H9 (cell line): ENCODE measurements around the gene TM9SF2. TPM values are rescaled to one million over a fixed set of nuclear protein-coding genes. Genes with fewer than 3 reads are reported as not detected.
A peak's percentile ranks its signal among the peaks of the same experiment; 100 is the strongest.

ENCODE experiments used
- DNase-seq: peaks from one replicate; pipeline ENCODE4 v3.0.0-alpha.2; 2017
- H2AFZ ChIP-seq: one replicate; pipeline ENCODE4 v1.6.1; 2013; ENCODE audit warnings: mild to moderate bottlenecking, low read length, control low read depth, moderate library complexity
- H2AK5ac ChIP-seq: 2 replicates; pipeline ENCODE4 v1.6.1; 2013; ENCODE audit warnings: low read length, control low read depth, mixed read lengths; ENCODE audit not compliant: insufficient read length
- H2BK120ac ChIP-seq: one replicate; pipeline ENCODE4 v1.6.1; 2013; ENCODE audit warnings: low read depth, mild to moderate bottlenecking, low read length, control low read depth, inconsistent platforms; ENCODE audit not compliant: poor library complexity, severe bottlenecking
- H2BK12ac ChIP-seq: 2 replicates; pipeline ENCODE4 v1.6.1; 2013; ENCODE audit warnings: low read length, control low read depth, mixed read lengths, low read depth; ENCODE audit not compliant: insufficient read length
- H2BK15ac ChIP-seq: 2 replicates; pipeline ENCODE4 v1.6.1; 2013; ENCODE audit warnings: low read depth, low read length, control low read depth
- H2BK20ac ChIP-seq: one replicate; pipeline ENCODE4 v1.6.1; 2013; ENCODE audit warnings: low read depth, mild to moderate bottlenecking, low read length, control low read depth, inconsistent platforms; ENCODE audit not compliant: poor library complexity, severe bottlenecking
- H2BK5ac ChIP-seq: 2 replicates; pipeline ENCODE4 v1.6.1; 2013; ENCODE audit warnings: low read length, control low read depth, mixed read lengths; ENCODE audit not compliant: insufficient read length
- H3K14ac ChIP-seq: 2 replicates; pipeline ENCODE4 v1.6.1; 2013; ENCODE audit warnings: low read length, control low read depth; ENCODE audit not compliant: insufficient read depth
- H3K18ac ChIP-seq: 2 replicates; pipeline ENCODE4 v1.6.1; 2013; ENCODE audit warnings: low read depth, mild to moderate bottlenecking, mixed read lengths, low read length, control low read depth; ENCODE audit not compliant: insufficient read length
- H3K23ac ChIP-seq: 2 replicates; pipeline ENCODE4 v1.6.1; 2013; ENCODE audit warnings: low read length, control low read depth, mixed read lengths, low read depth; ENCODE audit not compliant: insufficient read length
- H3K23me2 ChIP-seq: 2 replicates; pipeline ENCODE4 v1.6.1; 2013; ENCODE audit warnings: low read depth, mild to moderate bottlenecking, mixed read lengths, low read length, control low read depth; ENCODE audit not compliant: insufficient read length, poor library complexity, severe bottlenecking
- H3K27ac ChIP-seq: 2 replicates; pipeline ENCODE4 v1.5.1; 2013; ENCODE audit warnings: low read length, control low read depth, mixed read lengths, low read depth; ENCODE audit not compliant: insufficient read length
- H3K27me3 ChIP-seq: 2 replicates; pipeline ENCODE4 v1.6.1; 2013; ENCODE audit warnings: low read length, control low read depth, inconsistent platforms; ENCODE audit not compliant: insufficient read depth
- H3K4ac ChIP-seq: 2 replicates; pipeline ENCODE4 v1.6.1; 2013; ENCODE audit warnings: low read depth, mild to moderate bottlenecking, control low read depth, inconsistent platforms, low read length, moderate library complexity
- H3K4me1 ChIP-seq: 2 replicates; pipeline ENCODE4 v1.6.1; 2013; ENCODE audit warnings: low read length, control low read depth, inconsistent platforms; ENCODE audit not compliant: insufficient read depth
- H3K4me2 ChIP-seq: 2 replicates; pipeline ENCODE4 v1.6.1; 2013; ENCODE audit warnings: low read length, control low read depth, mixed read lengths; ENCODE audit not compliant: insufficient read length, insufficient read depth
- H3K56ac ChIP-seq: 2 replicates; pipeline ENCODE4 v1.6.1; 2013; ENCODE audit warnings: low read depth, mild to moderate bottlenecking, mixed read lengths, low read length, control low read depth; ENCODE audit not compliant: insufficient read length
- H3K79me1 ChIP-seq: 2 replicates; pipeline ENCODE4 v1.6.1; 2013; ENCODE audit warnings: low read depth, mild to moderate bottlenecking, moderate library complexity, low read length, control low read depth, inconsistent platforms; ENCODE audit not compliant: insufficient read depth, poor library complexity, severe bottlenecking
- H3K79me2 ChIP-seq: 2 replicates; pipeline ENCODE4 v1.6.1; 2013; ENCODE audit warnings: low read length, control low read depth, inconsistent platforms; ENCODE audit not compliant: insufficient read depth
- H3K9ac ChIP-seq: 2 replicates; pipeline ENCODE4 v1.6.1; 2013; ENCODE audit warnings: low read length, control low read depth, mixed read lengths; ENCODE audit not compliant: insufficient read length; ENCODE audit errors: extremely low read depth
- H3K9me3 ChIP-seq: one replicate; pipeline ENCODE4 v1.6.1; 2013; ENCODE audit warnings: low read depth, low read length, inconsistent platforms; ENCODE audit not compliant: control insufficient read depth
- H3T11ph ChIP-seq: one replicate; pipeline ENCODE4 v1.6.1; 2013; ENCODE audit warnings: mild to moderate bottlenecking, low read length, control low read depth, inconsistent platforms
- H4K20me1 ChIP-seq: one replicate; pipeline ENCODE4 v1.6.1; 2013; ENCODE audit not compliant: control insufficient read depth, insufficient read length, insufficient read depth
- H4K5ac ChIP-seq: 2 replicates; pipeline ENCODE4 v1.6.1; 2013; ENCODE audit warnings: low read depth, mild to moderate bottlenecking, mixed read lengths, low read length, control low read depth; ENCODE audit not compliant: insufficient read length
- H4K8ac ChIP-seq: replicated peaks from 2 replicates; pipeline ENCODE4 v1.6.1; 2013; ENCODE audit warnings: low read length, control low read depth, mixed read lengths, low read depth; ENCODE audit not compliant: insufficient read length
- H4K91ac ChIP-seq: 2 replicates; pipeline ENCODE4 v1.6.1; 2013; ENCODE audit warnings: low read depth, mild to moderate bottlenecking, moderate library complexity, mixed read lengths, low read length, control low read depth; ENCODE audit not compliant: insufficient read length
- H3K27ac Mint-ChIP-seq, 3 experiments: 2 replicates in 2 of 3; 3 replicates in 1 of 3; pipeline ENCODE4 v1.8.0; 2020 to 2021; ENCODE audit warnings: mixed read lengths in 3 of 3, mild to moderate bottlenecking in 1 of 3, moderate library complexity in 1 of 3
- H3K27me3 Mint-ChIP-seq: 2 replicates; pipeline ENCODE4 v1.8.0; 2021; ENCODE audit warnings: low read depth, mild to moderate bottlenecking, moderate library complexity, mixed read lengths
- H3K36me3 Mint-ChIP-seq, 3 experiments: 2 replicates in 2 of 3; 3 replicates in 1 of 3; pipeline ENCODE4 v1.8.0; 2020 to 2021; ENCODE audit warnings: low read depth in 3 of 3, mixed read lengths in 3 of 3; ENCODE audit not compliant: insufficient read depth in 1 of 3
- H3K4me1 Mint-ChIP-seq, 2 experiments: 2 replicates each; pipeline ENCODE4 v1.8.0; 2020; ENCODE audit warnings: mixed read lengths in 2 of 2
- H3K4me3 Mint-ChIP-seq, 2 experiments: 2 replicates in 1 of 2; 3 replicates in 1 of 2; pipeline ENCODE4 v1.8.0; 2020 to 2021; ENCODE audit warnings: mild to moderate bottlenecking in 2 of 2, mixed read lengths in 2 of 2, moderate library complexity in 1 of 2
- H3K9me3 Mint-ChIP-seq, 2 experiments: 2 replicates in 1 of 2; 3 replicates in 1 of 2; pipeline ENCODE4 v1.8.0; 2020; ENCODE audit warnings: mild to moderate bottlenecking in 2 of 2, mixed read lengths in 2 of 2, moderate library complexity in 1 of 2
- WGBS: extraction: QIAGEN DNeasy Blood & Tissue Kit; methylation state at CpG from one replicate; pipeline ENCODE4 v1.1.7; 2013; ENCODE audit warnings: missing lambda C conversion rate, low lambda C conversion rate, mixed read lengths; ENCODE audit not compliant: insufficient read length; ENCODE audit errors: extremely low coverage; 5-methylcytosine and 5-hydroxymethylcytosine counted together
- total RNA-seq: library from RNA; stranded (reverse); gene quantifications from 2 replicates; pipeline ENCODE4 v1.2.1, GENCODE V29; 2021
- TF ChIP-seq, protein P1 (sequence below): fragments of 200-600 bp; sonication (generic); conservative IDR thresholded peaks from 3 replicates; pipeline ENCODE4 v1.8.0; 2021; ENCODE audit warnings: antibody characterized with exemption, mild to moderate bottlenecking

TM9SF2 gene
- total RNA-seq, 1 experiment from 2014 or later = 86.1 TPM

DNA sequence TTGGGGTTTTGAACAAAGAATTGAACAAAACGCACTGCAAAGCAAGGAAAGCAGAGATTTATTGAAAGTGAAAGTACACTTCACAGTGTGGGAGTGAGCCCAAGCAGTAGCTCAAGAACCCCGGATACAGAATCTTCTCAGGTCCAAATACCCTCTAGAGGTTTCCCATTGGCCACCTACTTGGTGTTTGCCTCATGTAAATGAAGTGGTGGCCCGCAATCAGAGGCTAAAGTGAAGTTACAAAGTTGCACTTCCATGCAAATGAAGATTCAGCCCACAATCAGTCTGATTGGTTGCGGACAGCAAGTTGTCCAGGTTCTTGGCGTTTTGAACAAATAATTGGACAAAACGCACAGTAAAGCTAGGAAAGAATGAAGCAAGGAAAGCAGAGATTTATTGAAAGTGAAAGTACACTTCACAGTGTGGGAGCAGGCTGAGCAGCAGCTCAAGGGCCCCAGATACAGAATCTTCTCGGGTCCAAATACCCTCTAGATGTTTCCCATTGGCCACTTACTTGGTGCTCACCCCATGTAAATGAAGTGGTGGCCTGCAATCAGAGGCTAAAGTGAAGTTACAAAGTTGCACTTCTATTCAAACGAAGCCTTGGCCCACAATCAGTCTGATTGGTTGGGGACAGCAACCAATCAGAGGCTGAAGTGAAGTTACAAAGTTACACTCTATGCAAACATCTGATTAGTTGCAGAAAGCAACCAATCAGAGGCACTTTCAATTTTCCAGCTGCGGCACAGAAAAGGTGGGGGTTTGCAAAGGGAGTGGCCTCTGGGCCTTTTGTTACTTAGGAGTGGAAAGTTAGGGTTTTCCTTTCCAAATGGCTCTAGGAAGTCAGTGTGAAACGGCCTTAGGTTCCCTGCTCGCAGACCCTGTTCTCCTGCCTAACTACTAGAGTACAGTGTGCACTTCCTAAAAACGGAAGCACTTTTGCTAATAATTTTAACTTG is 4.8 kb upstream of the TM9SF2 start:
- TF ChIP-seq, protein P1, sequence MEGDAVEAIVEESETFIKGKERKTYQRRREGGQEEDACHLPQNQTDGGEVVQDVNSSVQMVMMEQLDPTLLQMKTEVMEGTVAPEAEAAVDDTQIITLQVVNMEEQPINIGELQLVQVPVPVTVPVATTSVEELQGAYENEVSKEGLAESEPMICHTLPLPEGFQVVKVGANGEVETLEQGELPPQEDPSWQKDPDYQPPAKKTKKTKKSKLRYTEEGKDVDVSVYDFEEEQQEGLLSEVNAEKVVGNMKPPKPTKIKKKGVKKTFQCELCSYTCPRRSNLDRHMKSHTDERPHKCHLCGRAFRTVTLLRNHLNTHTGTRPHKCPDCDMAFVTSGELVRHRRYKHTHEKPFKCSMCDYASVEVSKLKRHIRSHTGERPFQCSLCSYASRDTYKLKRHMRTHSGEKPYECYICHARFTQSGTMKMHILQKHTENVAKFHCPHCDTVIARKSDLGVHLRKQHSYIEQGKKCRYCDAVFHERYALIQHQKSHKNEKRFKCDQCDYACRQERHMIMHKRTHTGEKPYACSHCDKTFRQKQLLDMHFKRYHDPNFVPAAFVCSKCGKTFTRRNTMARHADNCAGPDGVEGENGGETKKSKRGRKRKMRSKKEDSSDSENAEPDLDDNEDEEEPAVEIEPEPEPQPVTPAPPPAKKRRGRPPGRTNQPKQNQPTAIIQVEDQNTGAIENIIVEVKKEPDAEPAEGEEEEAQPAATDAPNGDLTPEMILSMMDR = no peak
- no peaks in the 10 kb centered on the region for H3K9me3 ChIP-seq
- H2BK15ac ChIP-seq = no peak overlapping the region

More for the DNA sequence above, 4.8 kb upstream of the TM9SF2 start:
- no peaks in the 10 kb centered on the region for H3K79me2 ChIP-seq
- no peak overlapping the region for H2BK12ac ChIP-seq
- H3K9me3 Mint-ChIP-seq = peaks cover 27 to 28% of the 10 kb centered on the region in 2 experiments; a peak in 4 of 5 replicates
- no peak overlapping the region for H2AK5ac ChIP-seq
- no peak overlapping the region for H4K8ac ChIP-seq
- H3K14ac ChIP-seq = no peak overlapping the region
- H3K23me2 ChIP-seq = peaks cover 9% of the 10 kb centered on the region
- H3K79me1 ChIP-seq = no peaks in the 10 kb centered on the region
- no peak overlapping the region for H2BK20ac ChIP-seq
- H4K91ac ChIP-seq = no peak overlapping the region
- no peak overlapping the region for H3K9ac ChIP-seq
- H3T11ph ChIP-seq = no peak overlapping the region
- H3K4me2 ChIP-seq = peak overlapping the region; percentile 13
- DNase-seq = peak; percentile 49
- no peak overlapping the region for H4K5ac ChIP-seq
- no peak overlapping the region for H3K4ac ChIP-seq
- H3K27me3 ChIP-seq = no peaks in the 10 kb centered on the region
- H3K27ac ChIP-seq = no peak overlapping the region
- no peak overlapping the region for H2BK5ac ChIP-seq
- no peak overlapping the region for H2BK120ac ChIP-seq
- no CpG with 5 or more reads among the region's 12 CpGs for WGBS
- no peak overlapping the region for H2AFZ ChIP-seq
- no peak overlapping the region for H3K56ac ChIP-seq
- no peaks in the 10 kb centered on the region for H3K4me1 ChIP-seq
- peaks cover 5 to 37% (median 12%) of the 10 kb centered on the region in 3 experiments for H3K36me3 Mint-ChIP-seq
- H3K4me1 Mint-ChIP-seq = peaks cover 32 to 38% of the 10 kb centered on the region in 2 experiments
- no peak overlapping the region for H3K23ac ChIP-seq
- H3K27ac Mint-ChIP-seq = peak overlapping the region in 2 of 3 experiments; percentile 34 to 87; a peak in 2 of 7 replicates
- H3K18ac ChIP-seq = no peak overlapping the region
- H3K27me3 Mint-ChIP-seq = peaks cover 3% of the 10 kb centered on the region
- no peak overlapping the region for H3K4me3 Mint-ChIP-seq
- H4K20me1 ChIP-seq = no peaks in the 10 kb centered on the region
